Measurements from ENCODE around the gene NCKAP1. TPM values are rescaled to one million over a fixed set of nuclear protein-coding genes. Genes with fewer than 3 reads are reported as not detected.
A peak's percentile ranks its signal among the peaks of the same experiment; 100 is the strongest.

NCKAP1 gene, protein sequence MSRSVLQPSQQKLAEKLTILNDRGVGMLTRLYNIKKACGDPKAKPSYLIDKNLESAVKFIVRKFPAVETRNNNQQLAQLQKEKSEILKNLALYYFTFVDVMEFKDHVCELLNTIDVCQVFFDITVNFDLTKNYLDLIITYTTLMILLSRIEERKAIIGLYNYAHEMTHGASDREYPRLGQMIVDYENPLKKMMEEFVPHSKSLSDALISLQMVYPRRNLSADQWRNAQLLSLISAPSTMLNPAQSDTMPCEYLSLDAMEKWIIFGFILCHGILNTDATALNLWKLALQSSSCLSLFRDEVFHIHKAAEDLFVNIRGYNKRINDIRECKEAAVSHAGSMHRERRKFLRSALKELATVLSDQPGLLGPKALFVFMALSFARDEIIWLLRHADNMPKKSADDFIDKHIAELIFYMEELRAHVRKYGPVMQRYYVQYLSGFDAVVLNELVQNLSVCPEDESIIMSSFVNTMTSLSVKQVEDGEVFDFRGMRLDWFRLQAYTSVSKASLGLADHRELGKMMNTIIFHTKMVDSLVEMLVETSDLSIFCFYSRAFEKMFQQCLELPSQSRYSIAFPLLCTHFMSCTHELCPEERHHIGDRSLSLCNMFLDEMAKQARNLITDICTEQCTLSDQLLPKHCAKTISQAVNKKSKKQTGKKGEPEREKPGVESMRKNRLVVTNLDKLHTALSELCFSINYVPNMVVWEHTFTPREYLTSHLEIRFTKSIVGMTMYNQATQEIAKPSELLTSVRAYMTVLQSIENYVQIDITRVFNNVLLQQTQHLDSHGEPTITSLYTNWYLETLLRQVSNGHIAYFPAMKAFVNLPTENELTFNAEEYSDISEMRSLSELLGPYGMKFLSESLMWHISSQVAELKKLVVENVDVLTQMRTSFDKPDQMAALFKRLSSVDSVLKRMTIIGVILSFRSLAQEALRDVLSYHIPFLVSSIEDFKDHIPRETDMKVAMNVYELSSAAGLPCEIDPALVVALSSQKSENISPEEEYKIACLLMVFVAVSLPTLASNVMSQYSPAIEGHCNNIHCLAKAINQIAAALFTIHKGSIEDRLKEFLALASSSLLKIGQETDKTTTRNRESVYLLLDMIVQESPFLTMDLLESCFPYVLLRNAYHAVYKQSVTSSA
- 180 and 214 TPM in 2 replicates for total RNA-seq

DNA sequence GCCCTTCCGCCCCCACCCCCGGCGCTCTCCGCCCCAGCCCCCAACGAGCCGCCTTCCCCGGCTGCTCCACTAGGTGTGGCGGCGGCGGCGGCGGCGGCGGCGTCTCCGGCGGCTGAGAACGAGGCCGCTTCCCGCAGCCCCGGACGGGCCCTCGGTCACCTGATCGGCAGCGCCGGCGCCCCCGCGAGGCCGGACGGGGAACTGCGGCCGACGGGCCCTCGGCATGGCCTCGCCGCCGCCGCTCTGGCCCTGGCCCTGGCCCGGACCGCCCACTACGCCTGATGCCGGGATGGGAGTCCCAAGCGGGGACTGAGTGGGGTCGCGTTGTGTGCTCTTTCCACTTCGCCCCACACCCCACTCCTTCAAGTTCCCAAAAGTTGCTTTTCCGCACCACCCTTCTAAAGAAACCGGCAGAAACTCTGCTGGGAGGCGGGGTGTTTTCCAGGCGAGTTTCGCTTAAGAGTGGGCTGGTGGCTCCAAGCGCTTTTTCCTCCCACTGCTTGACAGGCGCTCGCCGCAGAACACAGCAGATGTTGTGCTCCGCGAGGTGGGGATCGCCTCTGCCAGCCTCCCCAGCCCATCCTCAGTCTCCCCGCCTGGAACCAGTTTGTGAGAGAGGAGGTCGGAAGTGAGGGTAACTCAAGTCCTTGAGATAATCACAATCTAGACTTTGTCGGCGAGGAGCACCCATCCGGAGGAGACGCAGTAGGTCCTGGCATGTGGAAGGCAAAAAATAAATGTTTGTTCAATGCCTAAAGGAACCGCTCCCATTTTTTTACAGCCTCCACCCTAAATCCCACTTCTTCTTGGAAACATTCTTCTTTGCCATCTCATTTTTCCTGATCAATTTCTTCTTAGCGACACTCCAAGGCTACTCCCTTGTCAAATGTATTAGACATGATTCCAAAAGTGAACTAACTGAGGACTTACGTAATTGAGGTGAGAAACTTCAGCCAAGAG, at the start of gene NCKAP1:
TSS of gene NCKAP1 (minus strand) at position 117 of the 960 bp plus-strand sequence. CDS start 358 bp downstream, outside the sequence.
- H3K27me3 ChIP-seq (ENCODE audit: control insufficient read depth, insufficient read depth, low read length), result no peaks in the 10 kb centered on the region
- FAIRE-seq (no peak), DNase-seq (ENCODE audit: low read depth) (peak; percentile 49)
- H3K36me3 ChIP-seq (ENCODE audit: control insufficient read depth, insufficient read depth, low read length), result no peaks in the 10 kb centered on the region
- TF ChIP-seq, protein P1, sequence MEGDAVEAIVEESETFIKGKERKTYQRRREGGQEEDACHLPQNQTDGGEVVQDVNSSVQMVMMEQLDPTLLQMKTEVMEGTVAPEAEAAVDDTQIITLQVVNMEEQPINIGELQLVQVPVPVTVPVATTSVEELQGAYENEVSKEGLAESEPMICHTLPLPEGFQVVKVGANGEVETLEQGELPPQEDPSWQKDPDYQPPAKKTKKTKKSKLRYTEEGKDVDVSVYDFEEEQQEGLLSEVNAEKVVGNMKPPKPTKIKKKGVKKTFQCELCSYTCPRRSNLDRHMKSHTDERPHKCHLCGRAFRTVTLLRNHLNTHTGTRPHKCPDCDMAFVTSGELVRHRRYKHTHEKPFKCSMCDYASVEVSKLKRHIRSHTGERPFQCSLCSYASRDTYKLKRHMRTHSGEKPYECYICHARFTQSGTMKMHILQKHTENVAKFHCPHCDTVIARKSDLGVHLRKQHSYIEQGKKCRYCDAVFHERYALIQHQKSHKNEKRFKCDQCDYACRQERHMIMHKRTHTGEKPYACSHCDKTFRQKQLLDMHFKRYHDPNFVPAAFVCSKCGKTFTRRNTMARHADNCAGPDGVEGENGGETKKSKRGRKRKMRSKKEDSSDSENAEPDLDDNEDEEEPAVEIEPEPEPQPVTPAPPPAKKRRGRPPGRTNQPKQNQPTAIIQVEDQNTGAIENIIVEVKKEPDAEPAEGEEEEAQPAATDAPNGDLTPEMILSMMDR (IDR thresholded peaks at IDR 0.05; ENCODE audit: insufficient read depth, low read length, severe bottlenecking), result peak; percentile 64
- H3K4me3 ChIP-seq (ENCODE audit: low read depth, low read length), result peak within 1 kb of the TSS; percentile 70

- FAIRE-seq (no peak), DNase-seq (ENCODE audit: low read depth) (no peak)
- TF ChIP-seq, protein P1 (IDR thresholded peaks at IDR 0.05; ENCODE audit: insufficient read depth, low read length, severe bottlenecking), result no peak
- Histone ChIP-seq H3K36me3 (ENCODE audit: control insufficient read depth, insufficient read depth, low read length) (no peaks in the 10 kb centered on the region), H3K27me3 (ENCODE audit: control insufficient read depth, insufficient read depth, low read length) (no peaks in the 10 kb centered on the region), H3K4me3 (ENCODE audit: low read depth, low read length) (no peak overlapping the region)
Observed at GRCh38 chr2:183081911-183082310, 43.7 kb upstream of the NCKAP1 start.

DNA sequence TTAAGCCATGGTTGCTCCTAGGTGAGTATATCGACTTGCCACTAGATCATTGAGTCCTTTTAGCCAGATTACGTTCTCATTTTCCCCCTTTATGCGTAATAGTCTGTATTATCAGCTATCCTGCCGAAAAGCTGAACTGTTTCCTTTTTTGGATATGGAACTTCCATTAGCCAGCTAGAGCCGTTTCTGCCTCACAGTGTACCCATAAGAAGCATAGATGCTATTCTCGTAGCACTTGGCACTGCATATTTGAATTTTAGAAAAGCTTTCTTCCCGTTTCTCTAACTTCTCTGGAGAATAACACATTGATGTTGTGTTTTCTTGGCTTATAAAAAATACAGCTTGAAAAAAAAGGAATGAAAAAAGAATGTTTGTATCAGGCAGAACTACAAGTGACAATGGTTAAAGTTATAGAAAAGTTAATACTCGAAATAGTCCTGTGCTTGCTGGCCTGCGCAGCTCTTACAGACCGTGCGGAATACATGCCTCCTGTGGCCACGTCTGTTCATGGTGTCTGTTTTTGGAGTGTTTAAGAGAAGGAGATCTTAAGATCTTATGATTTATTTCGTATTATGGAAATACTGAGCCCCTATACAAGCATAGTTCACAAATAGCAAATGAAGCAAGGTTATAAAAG, 41.0 kb upstream of the NCKAP1 start:
- H3K4me3 ChIP-seq (ENCODE audit: low read depth, low read length), result peak overlapping the region; percentile 49
- FAIRE-seq (no peak), DNase-seq (ENCODE audit: low read depth) (peak; percentile 12)
- TF ChIP-seq, protein P1 (IDR thresholded peaks at IDR 0.05; ENCODE audit: insufficient read depth, low read length, severe bottlenecking), result no peak
- no peaks in the 10 kb centered on the region for H3K36me3 ChIP-seq (ENCODE audit: control insufficient read depth, insufficient read depth, low read length)
- H3K27me3 ChIP-seq (ENCODE audit: control insufficient read depth, insufficient read depth, low read length), result no peaks in the 10 kb centered on the region

DNA sequence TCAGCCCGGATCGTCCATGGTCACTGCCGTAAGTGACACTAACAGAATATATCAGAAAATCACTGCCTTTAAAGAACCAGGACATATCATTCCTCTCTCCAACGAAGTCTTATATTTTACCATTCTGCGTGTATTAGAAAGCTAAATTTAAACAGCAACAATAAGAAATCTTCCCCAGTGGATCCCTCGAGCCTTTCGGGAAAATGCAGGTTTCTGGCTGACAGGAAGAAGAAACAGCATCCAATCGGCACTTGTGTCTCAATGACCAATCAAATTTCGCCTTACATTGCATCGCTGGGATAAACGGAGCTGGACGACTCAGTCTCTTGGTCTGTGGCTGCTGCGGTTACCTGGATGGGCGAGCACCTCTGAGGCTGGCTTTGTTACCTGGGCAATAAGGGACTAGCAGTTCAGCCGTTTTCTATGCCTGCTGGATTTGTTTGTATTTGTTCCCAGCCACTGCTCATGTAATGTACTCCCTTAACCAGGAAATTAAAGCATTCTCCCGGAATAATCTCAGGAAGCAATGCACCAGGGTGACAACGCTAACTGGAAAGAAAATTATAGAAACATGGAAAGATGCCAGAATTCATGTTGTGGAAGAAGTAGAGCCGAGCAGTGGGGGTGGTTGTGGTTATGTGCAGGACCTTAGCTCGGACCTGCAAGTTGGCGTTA, 40.3 kb upstream of the NCKAP1 start, which contains the start of gene DUSP19:
TSS of gene DUSP19 (plus strand) at position 284 of the 675 bp plus-strand sequence. CDS start at position 471, 187 bp downstream.
- Histone ChIP-seq H3K27me3 (ENCODE audit: control insufficient read depth, insufficient read depth, low read length) (no peaks in the 10 kb centered on the region), H3K36me3 (ENCODE audit: control insufficient read depth, insufficient read depth, low read length) (no peaks in the 10 kb centered on the region), H3K4me3 (ENCODE audit: low read depth, low read length) (peak within 1 kb of the TSS; percentile 49)
- FAIRE-seq (no peak), DNase-seq (ENCODE audit: low read depth) (peak; percentile 98)
- TF ChIP-seq, protein P1 (IDR thresholded peaks at IDR 0.05; ENCODE audit: insufficient read depth, low read length, severe bottlenecking), result no peak
